GM23248 (cell line): ENCODE results near the gene CTNNA2. TPM values are rescaled to one million over a fixed set of nuclear protein-coding genes. Genes with fewer than 3 reads are reported as not detected.

Experiments used
- DNase-seq: peaks from one replicate; pipeline ENCODE4 v3.0.0-alpha.2; 2015
- H2AFZ ChIP-seq: fragments of 200-600 bp; sonication (generic); 2 replicates; pipeline ENCODE4 v1.6.1; 2016; ENCODE audit warnings: antibody characterized with exemption
- H3F3A ChIP-seq: fragments of 200-600 bp; sonication (generic); 2 replicates; pipeline ENCODE4 v1.6.1; 2016; ENCODE audit warnings: mild to moderate bottlenecking, antibody characterized with exemption, mixed run types; ENCODE audit not compliant: insufficient read depth
- H3K27ac ChIP-seq: fragments of 200-600 bp; sonication (generic); 2 replicates; pipeline ENCODE4 v1.5.1; 2016; ENCODE audit warnings: mild to moderate bottlenecking
- H3K27me3 ChIP-seq: fragments of 200-600 bp; sonication (generic); replicated peaks from 2 replicates; pipeline ENCODE4 v1.6.1; 2016; ENCODE audit warnings: mild to moderate bottlenecking; ENCODE audit not compliant: insufficient read depth
- H3K36me3 ChIP-seq: fragments of 200-600 bp; sonication (generic); 2 replicates; pipeline ENCODE4 v1.6.1; 2016; ENCODE audit warnings: low read depth, mild to moderate bottlenecking
- H3K4me1 ChIP-seq: fragments of 200-600 bp; sonication (generic); 2 replicates; pipeline ENCODE4 v1.6.1; 2016; ENCODE audit warnings: mild to moderate bottlenecking; ENCODE audit not compliant: insufficient read depth
- H3K4me2 ChIP-seq: fragments of 200-600 bp; sonication (generic); one replicate; pipeline ENCODE4 v1.6.1; 2016; ENCODE audit warnings: mild to moderate bottlenecking; ENCODE audit not compliant: unreplicated experiment
- H3K4me3 ChIP-seq: fragments of 200-600 bp; sonication (generic); 2 replicates; pipeline ENCODE4 v1.5.1; 2016; ENCODE audit warnings: mild to moderate bottlenecking
- H3K79me2 ChIP-seq: fragments of 200-600 bp; sonication (generic); 2 replicates; pipeline ENCODE4 v1.6.1; 2016; ENCODE audit warnings: mild to moderate bottlenecking; ENCODE audit not compliant: insufficient read depth
- H3K9ac ChIP-seq: fragments of 200-600 bp; sonication (generic); 2 replicates; pipeline ENCODE4 v1.6.1; 2016; ENCODE audit warnings: mild to moderate bottlenecking
- H3K9me2 ChIP-seq: fragments of 200-600 bp; sonication (generic); 2 replicates; pipeline ENCODE4 v1.6.1; 2016; ENCODE audit warnings: mixed run types, mild to moderate bottlenecking, moderate library complexity; ENCODE audit not compliant: insufficient read depth
- H3K9me3 ChIP-seq: fragments of 200-600 bp; sonication (generic); one replicate; pipeline ENCODE4 v1.6.1; 2017; ENCODE audit warnings: low read depth
- H4K20me1 ChIP-seq: fragments of 200-600 bp; sonication (generic); 2 replicates; pipeline ENCODE4 v1.6.0; 2016; ENCODE audit not compliant: insufficient read depth
- EZH2 ChIP-seq: fragments of 200-600 bp; sonication (generic); IDR thresholded peaks from 2 replicates; pipeline ENCODE4 v1.6.1; 2018; ENCODE audit warnings: antibody characterized with exemption, mild to moderate bottlenecking; ENCODE audit not compliant: insufficient read depth, poor library complexity, severe bottlenecking
- EZH2phosphoT487 ChIP-seq: fragments of 200-600 bp; sonication (generic); IDR thresholded peaks from 2 replicates; pipeline ENCODE4 v1.6.1; 2018; ENCODE audit warnings: antibody characterized with exemption, moderate library complexity, mild to moderate bottlenecking, low read depth; ENCODE audit not compliant: insufficient read depth
- WGBS, 2 experiments: methylation state at CpG; one replicate each; pipeline ENCODE4 v1.1.6; 2015 to 2017; ENCODE audit warnings: low lambda C conversion rate in 2 of 2, low coverage in 1 of 2; ENCODE audit errors: missing lambda C conversion rate in 2 of 2; 5-methylcytosine and 5-hydroxymethylcytosine counted together
- in situ Hi-C: fragments of 300-500 bp; cut with MboI; formaldehyde crosslinking; loops from 2 replicates; pipeline ENCODE4 v1.15.0; 2020
- polyA plus RNA-seq: library from polyadenylated mRNA; unstranded; fragments of >200 nt; fragmentation: Nextera tagmentation; extraction: Ambion mirVana; gene quantifications from 2 replicates; pipeline ENCODE4 v1.2.1, GENCODE V29; 2016
- total RNA-seq: library from RNA; depleted of rRNA; stranded (reverse); fragments of >200 nt; shearing (Covaris generic); gene quantifications from 2 replicates; pipeline ENCODE4 v1.2.3, GENCODE V29; 2014

CTNNA2 gene
- total and polyA plus RNA-seq, 2 experiments from 2014 or later, result not detected

- H4K20me1 ChIP-seq, result no peaks in the 10 kb centered on the region
- H3F3A ChIP-seq, result no peaks in the 10 kb centered on the region
- no peaks in the 10 kb centered on the region for H3K9me3 ChIP-seq
- no peaks in the 10 kb centered on the region for H3K9me2 ChIP-seq
- H2AFZ ChIP-seq, result no peak overlapping the region
- no peak overlapping the region for H3K4me2 ChIP-seq
- DNase-seq, result no peak
- no peak overlapping the region for H3K27ac ChIP-seq
- no peaks in the 10 kb centered on the region for H3K79me2 ChIP-seq
- no peak overlapping the region for H3K4me3 ChIP-seq
- 33 to 40% methylated on average over 4 of the region's 4 CpGs for WGBS, 2 experiments
- H3K4me1 ChIP-seq, result no peaks in the 10 kb centered on the region
- H3K36me3 ChIP-seq, result no peaks in the 10 kb centered on the region
- no peak for TF ChIP-seq EZH2phosphoT487
- TF ChIP-seq EZH2, result no peak
- H3K9ac ChIP-seq, result no peak overlapping the region
- H3K27me3 ChIP-seq, result no peaks in the 10 kb centered on the region
- in situ Hi-C loops, result no loop called here
Measured at GRCh38 chr2:80407377-80407776, 894.5 kb downstream of the CTNNA2 start.

- no peaks in the 10 kb centered on the region for H4K20me1 ChIP-seq
- in situ Hi-C loops, result no loop called here
Measured at GRCh38 chr2:80410346-80410745, 897.5 kb downstream of the CTNNA2 start.

GRCh38 chr2:80413136-80413535 is 900.3 kb downstream of the CTNNA2 start:
- in situ Hi-C loops, result no loop called here
- Histone ChIP-seq H3F3A (no peaks in the 10 kb centered on the region), H3K36me3 (no peaks in the 10 kb centered on the region), H2AFZ (no peak overlapping the region), H3K4me2 (no peak overlapping the region), H4K20me1 (no peaks in the 10 kb centered on the region), H3K9me2 (no peaks in the 10 kb centered on the region), H3K4me1 (no peaks in the 10 kb centered on the region), H3K4me3 (no peak overlapping the region), H3K27ac (no peak overlapping the region), H3K9me3 (no peaks in the 10 kb centered on the region), H3K79me2 (no peaks in the 10 kb centered on the region), H3K9ac (no peak overlapping the region), H3K27me3 (no peaks in the 10 kb centered on the region)
- 9 to 12% methylated on average over 3 of the region's 3 CpGs for WGBS, 2 experiments
- no peak for DNase-seq
- TF ChIP-seq EZH2phosphoT487 (no peak), EZH2 (no peak)

More at GRCh38 chr2:80410346-80410745, 897.5 kb downstream of the CTNNA2 start:
- Histone ChIP-seq H3K27ac (no peak overlapping the region), H3K79me2 (no peaks in the 10 kb centered on the region), H3K9me3 (no peaks in the 10 kb centered on the region), H2AFZ (no peak overlapping the region), H3K27me3 (no peaks in the 10 kb centered on the region), H3K4me2 (no peak overlapping the region), H3K9ac (no peak overlapping the region), H3K9me2 (no peaks in the 10 kb centered on the region), H3F3A (no peaks in the 10 kb centered on the region), H3K36me3 (no peaks in the 10 kb centered on the region), H3K4me3 (no peak overlapping the region), H3K4me1 (no peaks in the 10 kb centered on the region)
- TF ChIP-seq EZH2phosphoT487 (no peak), EZH2 (no peak)
- DNase-seq, result no peak
- WGBS, 2 experiments, result 27 to 47% methylated on average over 3 of the region's 3 CpGs

GRCh38 chr2:80417737-80418136 is 904.9 kb downstream of the CTNNA2 start:
- Histone ChIP-seq H4K20me1 (no peaks in the 10 kb centered on the region), H3K27me3 (no peaks in the 10 kb centered on the region), H3K9me2 (no peaks in the 10 kb centered on the region), H3K79me2 (no peaks in the 10 kb centered on the region), H3K4me3 (no peak overlapping the region), H3K4me1 (no peaks in the 10 kb centered on the region), H3K9ac (no peak overlapping the region), H3F3A (no peaks in the 10 kb centered on the region), H3K36me3 (no peaks in the 10 kb centered on the region), H2AFZ (no peak overlapping the region), H3K27ac (no peak overlapping the region), H3K4me2 (no peak overlapping the region), H3K9me3 (no peaks in the 10 kb centered on the region)
- 27 to 32% methylated on average over 1 of the region's 1 CpG for WGBS, 2 experiments
- in situ Hi-C loops, result no loop called here
- DNase-seq, result no peak
- TF ChIP-seq EZH2phosphoT487 (no peak), EZH2 (no peak)

GRCh38 chr2:80420530-80421208 is 907.8 kb downstream of the CTNNA2 start:
- TF ChIP-seq EZH2, result no peak
- no peak for TF ChIP-seq EZH2phosphoT487
- H3K27me3 ChIP-seq, result no peaks in the 10 kb centered on the region
- in situ Hi-C loops, result no loop called here
- no peaks in the 10 kb centered on the region for H3K79me2 ChIP-seq
- no peaks in the 10 kb centered on the region for H4K20me1 ChIP-seq
- no peak for DNase-seq
- H3F3A ChIP-seq, result no peaks in the 10 kb centered on the region
- no peak overlapping the region for H3K27ac ChIP-seq
- H2AFZ ChIP-seq, result no peak overlapping the region
- no peaks in the 10 kb centered on the region for H3K9me2 ChIP-seq
- no peak overlapping the region for H3K4me2 ChIP-seq
- H3K9me3 ChIP-seq, result no peaks in the 10 kb centered on the region
- H3K36me3 ChIP-seq, result no peaks in the 10 kb centered on the region
- no peaks in the 10 kb centered on the region for H3K4me1 ChIP-seq
- no peak overlapping the region for H3K4me3 ChIP-seq
- H3K9ac ChIP-seq, result no peak overlapping the region
- 25 to 29% methylated on average over 6 of the region's 6 CpGs for WGBS, 2 experiments
